ENCODE data around the gene EPN2. TPM values are rescaled to one million over a fixed set of nuclear protein-coding genes. Genes with fewer than 3 reads are reported as not detected.

EPN2 gene
- total and polyA plus RNA-seq, 10 of the 15 experiments (the other 5 are each of a cell fraction or from before 2014, with no cell fraction given), result 0.26 to 8.4 (median 4.7) TPM

DNA sequence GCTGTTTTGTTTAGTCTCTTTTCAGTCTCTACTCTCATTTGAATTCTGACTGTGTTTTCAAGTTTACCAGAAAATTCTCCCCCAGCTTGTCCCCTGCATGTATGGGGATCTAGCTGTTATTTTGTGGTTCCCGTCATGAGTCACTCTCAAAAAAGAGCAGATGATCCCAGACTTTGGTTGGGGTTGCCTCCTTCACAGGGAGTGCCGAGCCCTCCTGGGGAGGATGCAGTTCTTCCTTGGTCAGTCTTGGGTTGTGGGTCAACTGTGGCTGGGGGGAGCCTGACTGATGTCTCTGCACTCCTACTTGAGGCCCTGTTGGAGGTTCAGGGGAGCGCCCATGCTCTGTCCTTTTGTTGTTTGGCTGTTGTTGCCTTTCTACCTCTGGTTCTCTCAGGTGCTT is 37.7 kb downstream of the EPN2 start:
- ChIA-PET RAD21 (ENCODE audit: unreplicated experiment) (no interaction called here), POLR2A (no interaction called here), SMC1A (ENCODE audit: uncharacterized antibody, unreplicated experiment) (no interaction called here), CTCF (interaction anchor here (0.9 kb wide), 1 partner anchor 25 kb away, joined by 3 read pairs; no protein-coding TSS in a partner anchor)
- Histone ChIP-seq H3K4me2 (ENCODE audit: control insufficient read depth, insufficient read depth) (no peak overlapping the region), H3K4me3 (no peak overlapping the region), H3K27ac (ENCODE audit: control insufficient read depth, insufficient read depth) (no peak overlapping the region), H3K79me2 (ENCODE audit: control insufficient read depth, insufficient read depth, low read length) (no peaks in the 10 kb centered on the region), H3K9me3 (replicated peaks; ENCODE audit: control insufficient read depth, insufficient read depth, low read length) (no peaks in the 10 kb centered on the region), H4K20me1 (ENCODE audit: control insufficient read depth, insufficient read depth) (no peaks in the 10 kb centered on the region), H3K27me3 (replicated peaks in 1 of 2; ENCODE audit: control insufficient read depth in 2 of 2, insufficient read depth in 2 of 2, low read length in 1 of 2) (no peaks in the 10 kb centered on the region), H3K9ac (ENCODE audit: control insufficient read depth, insufficient read depth, low read length) (no peak overlapping the region), H3K36me3 (ENCODE audit: control insufficient read depth in 2 of 2, insufficient read depth in 2 of 2, low read length in 1 of 2) (no peaks in the 10 kb centered on the region), H3K4me1 (ENCODE audit: control insufficient read depth, insufficient read depth, low read length) (peaks cover 18% of the 10 kb centered on the region), H2AFZ (ENCODE audit: control insufficient read depth, low read depth, low read length) (no peak overlapping the region)
- BruUV-seq (replicated peaks), result no TSS peak
- FAIRE-seq (no peak), DNase-seq (ENCODE audit: low read depth, low spot score) (no peak), ATAC-seq (no peak)
- intact Hi-C loops (cut with micrococcal nuclease; ENCODE audit: unreplicated experiment) (no loop called here), in situ Hi-C loops (cut with MboI) (no loop called here)
- 79% methylated on average over 3 of the region's 3 CpGs for WGBS (ENCODE audit: insufficient coverage, insufficient replicate concordance, low lambda C conversion rate, missing lambda C conversion rate)
- TF ChIP-seq, protein P1, sequence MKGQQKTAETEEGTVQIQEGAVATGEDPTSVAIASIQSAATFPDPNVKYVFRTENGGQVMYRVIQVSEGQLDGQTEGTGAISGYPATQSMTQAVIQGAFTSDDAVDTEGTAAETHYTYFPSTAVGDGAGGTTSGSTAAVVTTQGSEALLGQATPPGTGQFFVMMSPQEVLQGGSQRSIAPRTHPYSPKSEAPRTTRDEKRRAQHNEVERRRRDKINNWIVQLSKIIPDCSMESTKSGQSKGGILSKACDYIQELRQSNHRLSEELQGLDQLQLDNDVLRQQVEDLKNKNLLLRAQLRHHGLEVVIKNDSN (IDR thresholded peaks at IDR 0.05; ENCODE audit: borderline replicate concordance, extremely low read length, insufficient read depth, low read depth, low read length), result no peak
- TF ChIP-seq IRF4 (IDR thresholded peaks at IDR 0.05; ENCODE audit: low read depth, low read length) (no peak), CREB1 (IDR thresholded peaks at IDR 0.05; ENCODE audit: low read depth) (no peak), CREM (IDR thresholded peaks at IDR 0.05; ENCODE audit: low read depth) (no peak), GATAD2B (conservative IDR thresholded peaks at IDR 0.05; ENCODE audit: low read depth) (no peak), HDAC6 (IDR thresholded peaks at IDR 0.05; ENCODE audit: unreplicated experiment) (no peak), SMC3 (IDR thresholded peaks at IDR 0.05; ENCODE audit: borderline replicate concordance, low read length) (no peak), EZH2 (IDR thresholded peaks at IDR 0.05; ENCODE audit: borderline replicate concordance, control insufficient read depth, low read depth, low read length) (no peak), STAT1 (conservative IDR thresholded peaks at IDR 0.05) (no peak), NRF1 (conservative IDR thresholded peaks at IDR 0.05; ENCODE audit: low read depth, low read length) (no peak), PKNOX1 (IDR thresholded peaks at IDR 0.05) (no peak), ZBTB40 (IDR thresholded peaks at IDR 0.05; ENCODE audit: borderline replicate concordance) (no peak), EED (IDR thresholded peaks at IDR 0.05; ENCODE audit: low read depth) (no peak)
- TF ChIP-seq, protein P2, sequence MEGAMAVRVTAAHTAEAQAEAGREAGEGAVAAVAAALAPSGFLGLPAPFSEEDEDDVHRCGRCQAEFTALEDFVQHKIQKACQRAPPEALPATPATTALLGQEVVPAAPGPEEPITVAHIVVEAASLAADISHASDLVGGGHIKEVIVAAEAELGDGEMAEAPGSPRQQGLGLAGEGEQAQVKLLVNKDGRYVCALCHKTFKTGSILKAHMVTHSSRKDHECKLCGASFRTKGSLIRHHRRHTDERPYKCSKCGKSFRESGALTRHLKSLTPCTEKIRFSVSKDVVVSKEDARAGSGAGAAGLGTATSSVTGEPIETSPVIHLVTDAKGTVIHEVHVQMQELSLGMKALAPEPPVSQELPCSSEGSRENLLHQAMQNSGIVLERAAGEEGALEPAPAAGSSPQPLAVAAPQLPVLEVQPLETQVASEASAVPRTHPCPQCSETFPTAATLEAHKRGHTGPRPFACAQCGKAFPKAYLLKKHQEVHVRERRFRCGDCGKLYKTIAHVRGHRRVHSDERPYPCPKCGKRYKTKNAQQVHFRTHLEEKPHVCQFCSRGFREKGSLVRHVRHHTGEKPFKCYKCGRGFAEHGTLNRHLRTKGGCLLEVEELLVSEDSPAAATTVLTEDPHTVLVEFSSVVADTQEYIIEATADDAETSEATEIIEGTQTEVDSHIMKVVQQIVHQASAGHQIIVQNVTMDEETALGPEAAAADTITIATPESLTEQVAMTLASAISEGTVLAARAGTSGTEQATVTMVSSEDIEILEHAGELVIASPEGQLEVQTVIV (IDR thresholded peaks at IDR 0.05; ENCODE audit: borderline replicate concordance, partially characterized antibody), result no peak
- TF ChIP-seq, protein P3, sequence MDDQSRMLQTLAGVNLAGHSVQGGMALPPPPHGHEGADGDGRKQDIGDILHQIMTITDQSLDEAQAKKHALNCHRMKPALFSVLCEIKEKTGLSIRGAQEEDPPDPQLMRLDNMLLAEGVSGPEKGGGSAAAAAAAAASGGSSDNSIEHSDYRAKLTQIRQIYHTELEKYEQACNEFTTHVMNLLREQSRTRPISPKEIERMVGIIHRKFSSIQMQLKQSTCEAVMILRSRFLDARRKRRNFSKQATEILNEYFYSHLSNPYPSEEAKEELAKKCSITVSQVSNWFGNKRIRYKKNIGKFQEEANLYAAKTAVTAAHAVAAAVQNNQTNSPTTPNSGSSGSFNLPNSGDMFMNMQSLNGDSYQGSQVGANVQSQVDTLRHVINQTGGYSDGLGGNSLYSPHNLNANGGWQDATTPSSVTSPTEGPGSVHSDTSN (IDR thresholded peaks at IDR 0.05; ENCODE audit: insufficient replicate concordance, low read depth, low read length), result no peak

Data from GM12878 (cell line).